Left ventricle myocardium inferior (tissue), 1 donor: ENCODE data around the gene ABHD6. TPM values are rescaled to one million over a fixed set of nuclear protein-coding genes. Genes with fewer than 3 reads are reported as not detected.

Source experiments
- DNase-seq: peaks from one replicate; pipeline ENCODE4 v3.0.0-alpha.2; 2020
- H3K27ac ChIP-seq: fragments of 200-600 bp; replicated peaks from 2 replicates; pipeline ENCODE4 v1.8.0; 2021
- H3K27me3 ChIP-seq: fragments of 200-600 bp; 2 replicates; pipeline ENCODE4 v1.8.0; 2021; ENCODE audit warnings: low read depth
- H3K36me3 ChIP-seq: fragments of 200-600 bp; 2 replicates; pipeline ENCODE4 v1.8.0; 2021
- H3K4me1 ChIP-seq: fragments of 200-600 bp; 2 replicates; pipeline ENCODE4 v1.8.0; 2021
- H3K4me3 ChIP-seq: fragments of 200-600 bp; 2 replicates; pipeline ENCODE4 v1.8.0; 2021; ENCODE audit warnings: mild to moderate bottlenecking, moderate library complexity
- H3K9me3 ChIP-seq: fragments of 200-600 bp; replicated peaks from 2 replicates; pipeline ENCODE4 v1.8.0; 2021
- intact Hi-C: fragments of 100-400 bp; cut with micrococcal nuclease; formaldehyde crosslinking; loops from one replicate; pipeline ENCODE4 v1.11.0; 2022
- total RNA-seq: library from RNA; stranded (reverse); fragmentation: NEBNext Ultra II Directional; extraction: Animal tissue kit (Norgen Biotek cat#: 25700); gene quantifications from one replicate; pipeline ENCODE4 v1.2.1, GENCODE V29; 2021
- TF ChIP-seq, protein P1 (sequence below): fragments of 200-600 bp; IDR thresholded peaks from 2 replicates; pipeline ENCODE4 v1.8.0; 2021; ENCODE audit warnings: antibody characterized with exemption, mild to moderate bottlenecking, borderline replicate concordance
- donor health status: DM: no; HTN: yes; CAD: no; lungs with severe emphysema.

ABHD6 gene
- total RNA-seq, 1 donor from 2014 or later = 7.2 TPM

DNA sequence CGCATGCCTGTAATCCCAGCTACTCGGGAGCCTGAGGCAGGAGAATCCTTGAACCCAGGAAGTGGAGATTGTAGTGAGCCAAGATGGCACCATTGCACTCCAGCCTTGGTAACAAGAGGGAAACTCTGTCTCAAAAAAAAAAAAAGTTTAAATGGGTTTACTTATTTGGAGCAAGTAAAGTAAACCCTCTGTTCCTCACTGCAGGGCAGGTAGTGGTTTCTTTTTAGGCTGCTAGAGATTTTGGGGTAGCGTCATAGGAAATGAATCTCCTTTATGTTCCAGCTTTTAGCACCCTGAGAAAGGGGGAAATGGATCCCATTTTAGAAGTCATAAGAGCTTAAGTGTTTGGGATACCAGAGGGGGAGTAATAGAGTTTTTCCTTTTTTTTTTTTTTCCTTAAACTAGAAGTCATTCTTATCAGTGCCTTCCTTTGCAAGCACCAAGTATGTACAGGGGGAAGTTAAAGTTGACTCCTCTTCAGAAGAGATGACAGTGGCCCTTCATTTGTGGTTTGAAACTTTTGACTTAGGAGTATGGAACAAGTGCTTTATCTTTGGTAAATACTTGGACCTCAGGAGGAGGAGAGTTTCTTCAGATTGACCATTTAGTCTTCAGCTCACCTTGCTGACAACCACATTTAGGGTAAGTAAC, 103.1 kb downstream of the ABHD6 start:
- H3K36me3 ChIP-seq = peaks cover 25% of the 10 kb centered on the region
- no peaks in the 10 kb centered on the region for H3K9me3 ChIP-seq
- peaks cover 20% of the 10 kb centered on the region for H3K4me1 ChIP-seq
- H3K4me3 ChIP-seq = no peak overlapping the region
- intact Hi-C loops = no loop called here
- no peak for DNase-seq
- H3K27me3 ChIP-seq = no peaks in the 10 kb centered on the region
- no peak overlapping the region for H3K27ac ChIP-seq
- TF ChIP-seq, protein P1, sequence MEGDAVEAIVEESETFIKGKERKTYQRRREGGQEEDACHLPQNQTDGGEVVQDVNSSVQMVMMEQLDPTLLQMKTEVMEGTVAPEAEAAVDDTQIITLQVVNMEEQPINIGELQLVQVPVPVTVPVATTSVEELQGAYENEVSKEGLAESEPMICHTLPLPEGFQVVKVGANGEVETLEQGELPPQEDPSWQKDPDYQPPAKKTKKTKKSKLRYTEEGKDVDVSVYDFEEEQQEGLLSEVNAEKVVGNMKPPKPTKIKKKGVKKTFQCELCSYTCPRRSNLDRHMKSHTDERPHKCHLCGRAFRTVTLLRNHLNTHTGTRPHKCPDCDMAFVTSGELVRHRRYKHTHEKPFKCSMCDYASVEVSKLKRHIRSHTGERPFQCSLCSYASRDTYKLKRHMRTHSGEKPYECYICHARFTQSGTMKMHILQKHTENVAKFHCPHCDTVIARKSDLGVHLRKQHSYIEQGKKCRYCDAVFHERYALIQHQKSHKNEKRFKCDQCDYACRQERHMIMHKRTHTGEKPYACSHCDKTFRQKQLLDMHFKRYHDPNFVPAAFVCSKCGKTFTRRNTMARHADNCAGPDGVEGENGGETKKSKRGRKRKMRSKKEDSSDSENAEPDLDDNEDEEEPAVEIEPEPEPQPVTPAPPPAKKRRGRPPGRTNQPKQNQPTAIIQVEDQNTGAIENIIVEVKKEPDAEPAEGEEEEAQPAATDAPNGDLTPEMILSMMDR = no peak

DNA sequence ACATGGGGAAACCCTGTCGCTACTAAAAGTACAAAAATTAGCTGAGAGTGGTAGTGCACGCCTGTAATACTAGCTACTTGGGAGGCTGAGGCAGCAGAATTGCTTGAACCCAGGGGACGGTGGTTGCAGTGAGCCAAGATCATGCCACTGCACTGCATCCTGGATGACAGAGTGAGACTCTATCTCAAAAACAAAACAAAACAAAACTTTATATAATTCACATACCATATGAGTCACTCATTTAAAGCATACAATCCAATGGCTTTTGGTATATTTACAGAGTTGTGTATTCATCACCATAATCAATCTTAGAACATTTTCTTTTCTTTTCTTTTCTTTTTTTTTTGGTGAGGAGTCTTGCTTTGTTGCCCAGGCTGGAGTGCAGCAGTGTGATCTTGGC, 103.8 kb downstream of the ABHD6 start:
- Histone ChIP-seq H3K27me3 (no peaks in the 10 kb centered on the region), H3K4me3 (no peak overlapping the region), H3K27ac (no peak overlapping the region), H3K4me1 (peaks cover 17% of the 10 kb centered on the region), H3K36me3 (peaks cover 25% of the 10 kb centered on the region), H3K9me3 (no peaks in the 10 kb centered on the region)
- intact Hi-C loops = no loop called here
- TF ChIP-seq, protein P1 = no peak
- DNase-seq = no peak

GRCh38 chr3:58342676-58343075, 105.1 kb downstream of the ABHD6 start:
- Histone ChIP-seq H3K27me3 (no peaks in the 10 kb centered on the region), H3K4me3 (no peak overlapping the region), H3K36me3 (peaks cover 23% of the 10 kb centered on the region), H3K9me3 (no peaks in the 10 kb centered on the region), H3K4me1 (peaks cover 17% of the 10 kb centered on the region), H3K27ac (no peak overlapping the region)
- TF ChIP-seq, protein P1 = no peak
- DNase-seq = no peak
- intact Hi-C loops = no loop called here

Other genes starting within 250 kb of the ABHD6 start
- 34.8 TPM for gene FLNB, start 229.4 kb upstream of the ABHD6 start, total RNA-seq
- 4.5 TPM for gene DNASE1L3, start 26.8 kb upstream of the ABHD6 start, total RNA-seq
- gene RPP14, start 68.5 kb downstream of the ABHD6 start, total RNA-seq = 22.7 TPM
- gene HTD2, start 68.7 kb downstream of the ABHD6 start, total RNA-seq = 13.0 TPM
- gene PXK, start 95.1 kb downstream of the ABHD6 start, total RNA-seq = 9.2 TPM
- gene PDHB, start 196.0 kb downstream of the ABHD6 start, total RNA-seq = 195 TPM